GM19468 (cell line): ENCODE data around the gene FZD2.
"Not testable (repeated sequence)": the region's sequence is repeated elsewhere in the genome, so short reads cannot be mapped to it uniquely, and the experiment has no call there.

Experiments
- ATAC-seq: cut with Tn5 transposase; IDR thresholded peaks from one replicate; pipeline ENCODE4 v1.9.1; 2021; ENCODE audit warnings: mild to moderate bottlenecking, moderate library complexity, moderate number of reproducible peaks; ENCODE audit not compliant: unreplicated experiment; ENCODE audit errors: extremely low read depth

The FZD2 gene

GRCh38 chr17:44556832-44557606, at the start of gene FZD2:
FZD2 (plus strand) TSS chr17:44557484; CDS start chr17:44557689, 205 bp downstream.
- no peak for ATAC-seq

- ATAC-seq, result not testable (repeated sequence)
Observed at GRCh38 chr17:44511241-44512134, 45.8 kb upstream of the FZD2 start.

GRCh38 chr17:44518032-44518431, 39.3 kb upstream of the FZD2 start:
- ATAC-seq, result no peak

- no peak for ATAC-seq
Observed at GRCh38 chr17:44522883-44523671, 34.2 kb upstream of the FZD2 start.

- ATAC-seq, result no peak
Observed at GRCh38 chr17:44523672-44523972, 33.7 kb upstream of the FZD2 start.

- no peak for ATAC-seq
Observed at GRCh38 chr17:44527102-44527501, 30.2 kb upstream of the FZD2 start.

GRCh38 chr17:44527954-44528353, 29.3 kb upstream of the FZD2 start:
- ATAC-seq, result no peak

- no peak for ATAC-seq
Observed at GRCh38 chr17:44529864-44530263, 27.4 kb upstream of the FZD2 start.

GRCh38 chr17:44530896-44531418, 26.3 kb upstream of the FZD2 start:
- ATAC-seq, result no peak

GRCh38 chr17:44533533-44534246, 23.6 kb upstream of the FZD2 start:
- no peak for ATAC-seq

GRCh38 chr17:44536090-44536953, 21.0 kb upstream of the FZD2 start:
- no peak for ATAC-seq

- ATAC-seq, result not testable (repeated sequence)
Observed at GRCh38 chr17:44537922-44538321, 19.4 kb upstream of the FZD2 start.

- no peak for ATAC-seq
Observed at GRCh38 chr17:44539673-44540072, 17.6 kb upstream of the FZD2 start.

- ATAC-seq, result no peak
Observed at GRCh38 chr17:44540246-44541084, 16.8 kb upstream of the FZD2 start.

- ATAC-seq, result no peak
Observed at GRCh38 chr17:44541884-44542581, 15.3 kb upstream of the FZD2 start.

- no peak for ATAC-seq
Observed at GRCh38 chr17:44543213-44543904, 13.9 kb upstream of the FZD2 start.
